Activated CD4-positive, alpha-beta T cell treated with anti-CD3 and anti-CD28 coated beads, Interleukin-2, amount 50 U/mL, for 4 hours (primary cell): ENCODE data around the gene EFNA2.

Source experiments
- DNase-seq, 2 experiments: peaks; one replicate each; pipeline ENCODE4 v3.0.0-alpha.2; 2020

EFNA2 gene

GRCh38 chr19:1272423-1273262, 13.0 kb upstream of the EFNA2 start:
- no peak for DNase-seq

- no peak for DNase-seq
Observed at GRCh38 chr19:1273263-1274041, 12.2 kb upstream of the EFNA2 start.

GRCh38 chr19:1274081-1274851, 11.4 kb upstream of the EFNA2 start:
- DNase-seq, result no peak

GRCh38 chr19:1274852-1275259, 10.8 kb upstream of the EFNA2 start:
- no peak for DNase-seq

- DNase-seq, result peak; percentile 93 to 95
Observed at GRCh38 chr19:1275260-1275975, 10.3 kb upstream of the EFNA2 start, which contains the start of gene FAM174C. FAM174C (plus strand) TSS chr19:1275530; CDS start chr19:1275550, 20 bp downstream.

GRCh38 chr19:1275976-1276627, 9.6 kb upstream of the EFNA2 start:
- no peak for DNase-seq

- no peak for DNase-seq
Observed at GRCh38 chr19:1276628-1277022, 9.0 kb upstream of the EFNA2 start.

GRCh38 chr19:1277061-1277460, 8.6 kb upstream of the EFNA2 start:
- DNase-seq, result no peak

GRCh38 chr19:1278074-1278473, 7.6 kb upstream of the EFNA2 start:
- DNase-seq, result no peak

- no peak for DNase-seq
Observed at GRCh38 chr19:1278713-1279660, 6.7 kb upstream of the EFNA2 start.

- DNase-seq, result peak; percentile 74
Observed at GRCh38 chr19:1279782-1280341, 5.8 kb upstream of the EFNA2 start.

- DNase-seq, result no peak
Observed at GRCh38 chr19:1280636-1281568, 4.8 kb upstream of the EFNA2 start.

- DNase-seq, result no peak
Observed at GRCh38 chr19:1281569-1282287, 3.9 kb upstream of the EFNA2 start.

- DNase-seq, result no peak
Observed at GRCh38 chr19:1282588-1283206, 3.0 kb upstream of the EFNA2 start.

- no peak for DNase-seq
Observed at GRCh38 chr19:1283207-1283916, 2.3 kb upstream of the EFNA2 start.

- no peak for DNase-seq
Observed at GRCh38 chr19:1283917-1284292, 1.8 kb upstream of the EFNA2 start.

GRCh38 chr19:1284293-1284978, 1.2 kb upstream of the EFNA2 start:
- no peak for DNase-seq
